Measurements from ENCODE around the gene CHAC1.

CHAC1 gene, protein sequence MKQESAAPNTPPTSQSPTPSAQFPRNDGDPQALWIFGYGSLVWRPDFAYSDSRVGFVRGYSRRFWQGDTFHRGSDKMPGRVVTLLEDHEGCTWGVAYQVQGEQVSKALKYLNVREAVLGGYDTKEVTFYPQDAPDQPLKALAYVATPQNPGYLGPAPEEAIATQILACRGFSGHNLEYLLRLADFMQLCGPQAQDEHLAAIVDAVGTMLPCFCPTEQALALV

GRCh38 chr15:40952901-40953712 is at the start of gene CHAC1:
CHAC1 (plus strand) TSS chr15:40953471; CDS start chr15:40953584, 113 bp downstream.
- FAIRE-seq (peak; percentile 91), DNase-seq (ENCODE audit: insufficient read length, low spot score) (peak; percentile 98)

DNA sequence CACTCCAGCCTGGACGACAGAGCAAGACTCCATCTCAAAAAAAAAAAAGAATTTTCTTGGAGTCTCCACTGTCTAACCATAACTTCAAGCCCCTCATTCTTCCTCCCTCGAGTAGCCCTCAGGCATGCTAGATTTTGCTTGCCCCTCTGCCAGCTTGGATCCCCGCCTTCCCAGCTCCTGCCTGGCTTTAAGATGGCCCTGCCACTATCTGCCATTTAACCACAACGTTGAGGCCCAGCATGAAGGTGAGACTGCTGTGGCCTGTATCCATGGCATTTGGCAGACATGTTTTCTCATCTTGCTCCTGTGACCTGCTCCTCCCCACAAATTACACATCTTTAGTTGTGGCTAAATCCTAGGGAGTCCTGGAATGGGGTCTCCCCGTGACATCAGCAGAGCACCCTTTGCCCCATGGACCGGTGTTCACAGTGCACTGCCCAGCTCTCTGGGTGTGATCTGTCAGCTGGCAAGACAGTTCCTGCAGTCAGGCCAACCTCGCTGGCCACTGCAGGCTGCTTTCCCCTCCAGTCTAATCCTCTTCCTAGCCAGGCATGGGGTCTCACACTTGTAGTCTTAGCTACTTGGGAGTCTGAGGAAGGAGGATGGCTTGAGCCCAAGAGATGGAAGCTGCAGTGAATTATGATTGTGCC is 48.6 kb upstream of the CHAC1 start:
- FAIRE-seq (no peak), DNase-seq (ENCODE audit: insufficient read length, low spot score) (no peak)

DNA sequence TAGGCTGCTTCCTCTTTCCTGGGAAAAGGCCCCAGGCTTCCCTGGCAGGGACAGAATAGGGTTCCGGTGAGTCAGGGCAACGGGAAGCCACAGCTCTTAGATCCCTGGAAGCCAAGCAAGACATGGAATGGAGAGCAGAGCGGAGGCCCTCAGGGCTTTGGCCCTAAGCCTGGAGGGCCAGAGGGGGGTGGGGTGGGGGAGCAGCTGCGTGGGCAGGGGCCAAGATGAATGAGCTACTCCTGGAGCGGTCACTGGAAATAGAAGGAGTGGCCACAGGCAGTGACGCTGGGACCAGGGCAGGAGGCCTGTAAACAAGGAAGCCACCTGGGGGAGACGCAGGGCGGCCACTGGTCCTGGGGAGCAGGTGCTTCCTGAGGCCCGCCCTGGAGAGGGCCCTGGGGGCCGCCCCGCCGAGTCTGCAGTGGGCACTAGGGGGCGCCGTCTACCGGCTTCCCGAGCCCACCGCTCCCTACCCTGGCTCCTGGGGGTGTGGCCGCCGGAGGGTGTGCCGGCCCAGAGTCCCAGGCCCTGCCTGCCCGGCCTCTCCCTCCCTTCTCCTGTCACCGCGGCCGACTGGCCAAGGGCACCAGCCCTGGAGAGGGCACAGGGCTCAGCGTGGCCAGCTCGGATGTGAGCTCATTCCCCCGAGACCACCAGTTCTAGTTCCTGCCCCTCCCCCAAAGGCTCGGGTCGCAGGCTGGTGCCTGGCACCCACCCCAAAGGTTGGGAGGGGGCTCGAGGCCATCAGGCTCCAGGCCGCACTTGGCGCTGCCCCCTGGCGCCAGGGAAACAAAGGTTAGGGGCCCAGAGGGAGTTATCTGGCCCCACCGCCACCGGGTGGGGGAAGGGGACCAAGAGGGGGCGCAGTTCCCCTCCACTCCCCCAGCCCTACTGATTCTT is 46.9 kb upstream of the CHAC1 start:
- DNase-seq (ENCODE audit: insufficient read length, low spot score) (peak; percentile 79), FAIRE-seq (peak; percentile 42)

DNA sequence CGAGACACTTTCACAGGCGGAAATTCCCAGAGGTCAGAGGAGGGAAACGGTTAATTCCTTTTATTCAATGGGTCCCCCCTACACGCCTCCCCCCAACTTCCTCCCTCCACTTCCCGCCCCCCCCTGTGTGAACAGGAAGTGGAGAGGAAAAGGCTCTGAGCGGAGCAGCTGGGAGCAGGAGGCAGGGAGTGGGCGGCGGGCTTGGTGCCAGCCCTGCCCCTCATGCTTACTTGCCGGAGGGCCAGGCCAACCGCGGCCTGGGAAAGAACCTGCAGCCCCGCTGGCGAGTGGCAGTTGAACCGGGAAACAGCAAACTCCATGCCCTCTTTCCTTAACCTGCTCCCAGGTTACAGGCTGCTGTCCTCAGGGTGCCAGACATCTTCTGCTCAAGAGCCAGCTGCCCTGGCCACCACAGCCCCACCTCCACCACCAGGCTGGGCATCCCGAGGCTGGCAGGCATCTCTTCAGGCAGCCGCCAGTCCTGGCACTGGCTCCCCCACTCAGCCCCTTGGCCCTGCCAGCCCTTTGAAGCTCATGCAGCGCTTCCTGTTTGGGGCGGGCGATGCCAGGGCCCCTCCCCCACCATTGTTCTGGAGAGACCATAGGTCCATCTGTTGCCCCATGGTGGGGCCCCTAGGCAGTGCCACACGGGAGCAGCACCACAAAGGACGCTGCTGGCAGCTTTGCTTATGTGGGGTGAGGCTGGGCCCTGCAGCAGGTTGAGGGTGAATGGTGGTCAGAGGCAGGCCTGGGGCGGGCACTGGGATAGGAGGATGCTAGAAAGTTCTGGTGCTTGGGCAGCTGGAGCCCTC is 46.1 kb upstream of the CHAC1 start:
- no peak for FAIRE-seq

GRCh38 chr15:40908095-40908494 is 45.2 kb upstream of the CHAC1 start:
- DNase-seq (ENCODE audit: insufficient read length, low spot score) (no peak), FAIRE-seq (no peak)

More for the DNA sequence above, 46.1 kb upstream of the CHAC1 start:
- no peak for DNase-seq (ENCODE audit: insufficient read length, low spot score)

GRCh38 chr15:40909662-40910630 is 43.3 kb upstream of the CHAC1 start:
- no peak for DNase-seq (ENCODE audit: insufficient read length, low spot score)
- FAIRE-seq = no peak

DNA sequence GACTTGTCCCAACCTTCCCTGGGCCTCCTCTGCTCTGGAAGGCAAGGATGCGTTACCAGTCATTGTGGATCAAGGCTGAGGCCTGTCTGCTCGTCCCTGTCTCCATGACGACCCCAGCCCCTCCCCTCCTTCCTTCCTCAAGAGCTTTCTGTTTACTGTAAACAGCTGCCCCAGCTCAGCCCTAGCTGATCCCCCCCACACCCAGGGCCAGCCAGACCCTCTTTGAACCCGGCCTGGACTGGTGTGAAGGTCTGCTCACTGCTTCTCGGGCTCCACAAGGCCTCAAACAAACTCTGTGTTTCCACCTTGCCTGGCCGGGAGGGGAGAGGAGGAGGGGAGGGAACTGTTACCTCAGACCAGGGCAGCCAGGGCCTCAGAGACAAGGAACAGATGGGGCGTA is 42.1 kb upstream of the CHAC1 start:
- no peak for FAIRE-seq

DNA sequence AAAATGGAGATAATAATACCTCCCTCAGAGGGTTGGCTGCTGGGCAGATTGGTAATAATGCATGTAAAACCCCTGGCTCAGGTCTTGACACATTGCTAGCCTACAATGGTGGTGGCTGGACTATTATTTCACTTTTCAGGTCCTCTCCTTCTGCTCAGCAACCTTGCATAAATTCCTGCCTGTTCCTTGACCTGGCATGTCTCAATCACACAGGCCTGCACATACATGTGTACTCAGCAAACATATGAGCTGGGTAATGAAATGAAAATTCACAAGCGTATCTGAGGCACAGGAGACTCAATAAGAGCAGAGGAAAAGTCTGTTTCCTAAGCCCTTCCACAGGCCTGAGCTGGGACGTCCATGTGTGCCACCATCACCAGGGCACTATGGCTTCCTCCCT is 41.6 kb upstream of the CHAC1 start:
- DNase-seq (ENCODE audit: insufficient read length, low spot score) (no peak), FAIRE-seq (no peak)

More for the DNA sequence above, 42.1 kb upstream of the CHAC1 start:
- DNase-seq (ENCODE audit: insufficient read length, low spot score) = no peak

DNA sequence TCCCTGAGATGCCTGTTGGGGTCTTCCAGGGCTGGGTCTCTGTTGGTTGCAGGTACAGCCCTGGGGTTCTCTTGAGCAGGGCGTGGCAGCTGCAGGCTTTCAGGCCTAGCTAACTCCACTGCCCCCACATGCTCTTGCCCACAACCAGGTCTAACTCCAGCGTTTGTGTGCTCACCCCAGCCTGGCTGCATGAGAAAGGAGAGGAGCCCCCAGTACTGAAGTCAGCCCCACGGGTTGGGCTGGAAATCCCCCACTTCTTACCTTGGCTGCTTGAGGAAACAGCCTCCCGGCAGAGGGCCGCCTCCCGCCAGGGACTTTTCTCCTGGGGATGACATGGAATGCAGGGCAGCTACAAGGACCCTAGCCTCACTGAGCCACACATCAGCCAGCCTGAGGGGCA is 40.8 kb upstream of the CHAC1 start:
- FAIRE-seq (no peak), DNase-seq (ENCODE audit: insufficient read length, low spot score) (no peak)

- FAIRE-seq (peak; percentile 92), DNase-seq (ENCODE audit: insufficient read length, low spot score) (no peak)
Observed at GRCh38 chr15:40914013-40914412, 39.3 kb upstream of the CHAC1 start.

DNA sequence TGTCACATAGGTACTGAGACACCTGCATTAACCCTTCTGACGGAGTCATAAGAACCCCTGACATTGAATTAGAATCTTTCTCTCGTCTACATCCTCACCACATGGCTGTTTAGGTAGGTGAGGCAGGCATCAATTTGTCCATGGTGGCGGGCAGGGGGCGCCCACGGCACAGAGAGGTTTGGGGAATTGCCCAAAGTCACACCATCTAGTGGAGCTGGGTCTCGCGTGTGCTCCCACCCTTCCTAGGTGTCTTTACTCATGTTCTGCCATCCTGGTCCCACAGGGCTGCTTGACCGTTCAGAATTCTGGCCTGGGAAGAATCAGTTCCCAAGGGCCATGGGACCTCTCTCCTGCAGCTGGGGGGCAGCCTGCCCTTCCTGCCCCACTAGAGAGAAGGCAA is 38.8 kb upstream of the CHAC1 start:
- FAIRE-seq = no peak
- DNase-seq (ENCODE audit: insufficient read length, low spot score) = no peak

GRCh38 chr15:40915116-40915661 is 38.1 kb upstream of the CHAC1 start:
- FAIRE-seq (no peak), DNase-seq (ENCODE audit: insufficient read length, low spot score) (no peak)

- FAIRE-seq = no peak
Observed at GRCh38 chr15:40915679-40916078, 37.6 kb upstream of the CHAC1 start.

GRCh38 chr15:40917585-40917984 is 35.7 kb upstream of the CHAC1 start:
- DNase-seq (ENCODE audit: insufficient read length, low spot score) = no peak
- FAIRE-seq = no peak

More at GRCh38 chr15:40915679-40916078, 37.6 kb upstream of the CHAC1 start:
- DNase-seq (ENCODE audit: insufficient read length, low spot score) = no peak

DNA sequence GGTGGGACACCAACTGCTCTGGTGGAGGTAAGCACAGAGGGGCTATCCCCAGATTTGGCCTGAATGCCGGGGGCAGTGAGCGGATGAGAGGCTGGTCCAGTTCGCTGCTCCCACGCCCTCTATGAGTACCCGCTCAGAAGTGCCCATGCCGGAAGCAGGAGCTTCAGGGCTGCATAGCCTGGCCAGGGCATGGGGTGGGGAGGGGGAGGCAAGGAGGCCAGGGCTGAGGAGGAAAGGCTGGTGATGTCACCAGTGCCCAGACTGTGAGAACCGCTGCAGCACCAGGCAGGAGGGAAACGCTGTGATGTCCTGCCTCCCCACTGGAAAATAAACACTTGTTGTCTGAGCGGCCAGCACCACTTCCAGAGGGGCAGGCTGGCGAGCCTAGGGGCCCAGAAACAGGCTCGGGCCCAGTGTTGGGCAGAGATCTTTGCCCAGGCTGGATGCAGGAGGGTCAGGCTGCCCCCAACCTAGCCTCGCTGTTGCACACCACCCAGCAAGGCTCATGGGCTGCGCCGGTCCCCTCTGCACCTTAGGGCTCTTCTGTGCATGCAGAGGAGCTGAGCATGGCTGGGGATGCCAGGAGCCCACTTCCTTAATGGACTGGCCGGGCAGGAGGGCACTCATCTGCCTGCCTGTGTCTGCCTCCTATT is 35.0 kb upstream of the CHAC1 start:
- DNase-seq (ENCODE audit: insufficient read length, low spot score) = no peak
- no peak for FAIRE-seq

DNA sequence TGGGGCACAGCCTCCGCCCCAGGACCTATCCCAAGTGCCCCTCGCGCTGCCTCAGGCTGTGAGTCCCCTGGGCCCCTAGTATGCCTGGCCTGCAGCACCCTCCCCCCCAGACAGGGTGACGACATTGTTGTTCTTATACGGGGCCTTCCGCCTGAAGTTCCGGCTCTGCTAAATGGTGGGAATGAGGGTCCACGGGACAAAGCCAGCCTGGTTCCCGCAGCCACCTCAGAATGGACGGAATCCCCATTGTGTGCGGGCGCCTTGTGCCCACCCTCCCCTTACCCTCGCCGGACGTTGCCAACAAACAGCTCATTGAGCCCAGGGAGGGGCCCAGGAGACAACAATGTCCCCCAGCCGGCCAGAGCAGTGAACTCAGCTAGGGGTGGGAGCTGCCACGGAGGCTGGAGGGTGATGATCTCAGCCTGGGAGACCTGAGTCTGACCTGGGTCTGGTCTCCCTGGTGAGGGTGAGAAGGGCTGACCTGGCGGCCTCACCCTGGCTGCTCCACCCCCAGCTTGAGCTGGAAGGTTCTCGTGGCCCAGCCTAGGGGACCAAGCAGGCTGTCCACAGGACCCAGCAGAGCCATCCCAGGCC is 34.4 kb upstream of the CHAC1 start:
- no peak for FAIRE-seq
- no peak for DNase-seq (ENCODE audit: insufficient read length, low spot score)

GRCh38 chr15:40921949-40922607 is 31.2 kb upstream of the CHAC1 start:
- FAIRE-seq (no peak), DNase-seq (ENCODE audit: insufficient read length, low spot score) (no peak)

Data from HTR-8/SVneo (cell line).